H1 (cell line): ENCODE data around the gene ALG6. TPM values are rescaled to one million over a fixed set of nuclear protein-coding genes. Genes with fewer than 3 reads are reported as not detected.

Experiments
- CTCF ChIA-PET: fragments of 300-600 bp; sonication (Branson Sonifier 250); formaldehyde crosslinking; loops from one replicate; lab custom pipeline; 2021; ENCODE audit not compliant: partially characterized antibody; lab: Charles Lee
- POLR2A ChIA-PET: fragments of 300-600 bp; sonication (Branson Sonifier 250); formaldehyde crosslinking; loops from one replicate; lab custom pipeline; 2021; ENCODE audit warnings: inconsistent platforms; ENCODE audit not compliant: partially characterized antibody; lab: Charles Lee
- DNase-seq, 2 experiments: peaks; one replicate each; pipeline versions ENCODE4 v3.0.0 to v3.0.0-alpha.2; 2010 to 2022; ENCODE audit warnings: low spot score in 2 of 2, low read depth in 1 of 2, mixed read lengths in 1 of 2
- FAIRE-seq: peaks from 2 replicates; lab custom pipeline; 2011; peaks lifted over from hg19 to GRCh38; lab: Jason Lieb, UNC
- H2AFZ ChIP-seq: 2 replicates; pipeline ENCODE4 v1.8.1; 2012; ENCODE audit warnings: low read length, inconsistent platforms
- H2AK5ac ChIP-seq: 2 replicates; pipeline ENCODE4 v1.6.1; 2013; ENCODE audit warnings: low read depth, low read length
- H2BK120ac ChIP-seq: replicated peaks from 2 replicates; pipeline ENCODE3; 2013; ENCODE audit warnings: low read depth, low read length, inconsistent platforms
- H2BK12ac ChIP-seq: 2 replicates; pipeline ENCODE4 v1.6.1; 2013; ENCODE audit warnings: low read depth, low read length
- H2BK15ac ChIP-seq: 2 replicates; pipeline ENCODE4 v1.6.1; 2013; ENCODE audit warnings: low read length
- H2BK20ac ChIP-seq: 2 replicates; pipeline ENCODE4 v1.6.1; 2013; ENCODE audit warnings: low read length
- H2BK5ac ChIP-seq: 2 replicates; pipeline ENCODE4 v1.6.1; 2013; ENCODE audit warnings: low read depth, low read length
- H3K14ac ChIP-seq: 2 replicates; pipeline ENCODE4 v1.6.1; 2013; ENCODE audit warnings: inconsistent platforms; ENCODE audit not compliant: insufficient read length
- H3K18ac ChIP-seq: 2 replicates; pipeline ENCODE4 v1.6.1; 2013; ENCODE audit warnings: low read length; ENCODE audit errors: extremely low read depth
- H3K23ac ChIP-seq: 2 replicates; pipeline ENCODE4 v1.6.1; 2013; ENCODE audit warnings: inconsistent platforms; ENCODE audit not compliant: insufficient read length
- H3K23me2 ChIP-seq: 2 replicates; pipeline ENCODE4 v1.6.1; 2013; ENCODE audit warnings: low read depth, low read length
- H3K27ac ChIP-seq: 2 replicates; pipeline ENCODE4 v1.6.1; 2011; ENCODE audit warnings: low read depth, low read length, inconsistent platforms
- H3K27me3 ChIP-seq, 4 experiments: replicated peaks in 1 of 4; 1 replicate in 1 of 4; 2 replicates in 3 of 4; pipeline versions ENCODE4 v1.6.1 to v1.8.1; 2011 to 2013; ENCODE audit warnings: low read length in 3 of 4, mild to moderate bottlenecking in 3 of 4, inconsistent platforms in 2 of 4, mixed read lengths in 2 of 4, moderate library complexity in 1 of 4; ENCODE audit not compliant: control insufficient read depth in 3 of 4, insufficient read depth in 3 of 4; ENCODE audit errors: extremely low read depth in 1 of 4
- H3K36me3 ChIP-seq, 4 experiments: 2 replicates each; pipeline versions ENCODE4 v1.6.1 to v1.8.1; 2011 to 2013; ENCODE audit warnings: mild to moderate bottlenecking in 4 of 4, low read length in 3 of 4, moderate library complexity in 2 of 4, control low read depth in 1 of 4, inconsistent platforms in 1 of 4; ENCODE audit not compliant: insufficient read depth in 4 of 4, control insufficient read depth in 2 of 4
- H3K4ac ChIP-seq: replicated peaks from 2 replicates; pipeline ENCODE3; 2013; ENCODE audit warnings: low read length, low read depth, mixed read lengths, inconsistent platforms; ENCODE audit not compliant: insufficient read length
- H3K4me1 ChIP-seq, 4 experiments: replicated peaks in 1 of 4; 1 replicate in 1 of 4; 2 replicates in 3 of 4; pipeline versions ENCODE4 v1.6.1 to v1.8.1; 2011 to 2013; ENCODE audit warnings: low read length in 3 of 4, inconsistent platforms in 2 of 4, mixed read lengths in 1 of 4; ENCODE audit not compliant: insufficient read depth in 4 of 4, control insufficient read depth in 3 of 4
- H3K4me2 ChIP-seq, 2 experiments: 2 replicates each; pipeline versions ENCODE4 v1.6.1 to v1.8.1; 2011 to 2013; ENCODE audit warnings: low read depth in 2 of 2, low read length in 2 of 2, control low read depth in 1 of 2, inconsistent platforms in 1 of 2, mild to moderate bottlenecking in 1 of 2; ENCODE audit not compliant: insufficient read depth in 1 of 2
- H3K4me3 ChIP-seq, 4 experiments: fragments of 200-600, 300-600 bp in 1 of 4; sonication (generic), shearing (Covaris generic), sonication (Bioruptor Twin) in 1 of 4; 2 replicates each; pipeline versions ENCODE4 v1.5.1 to v1.8.1; 2011 to 2016; ENCODE audit warnings: low read length in 4 of 4, low read depth in 3 of 4, control low read depth in 2 of 4, inconsistent platforms in 2 of 4, mild to moderate bottlenecking in 2 of 4, mixed read lengths in 1 of 4, moderate library complexity in 1 of 4; ENCODE audit not compliant: insufficient read depth in 2 of 4; ENCODE audit errors: extremely low read depth in 1 of 4
- H3K56ac ChIP-seq: replicated peaks from 2 replicates; pipeline ENCODE3; 2013; ENCODE audit warnings: low read depth, mild to moderate bottlenecking, mixed read lengths, low read length, inconsistent platforms; ENCODE audit not compliant: insufficient read length
- H3K79me1 ChIP-seq: 2 replicates; pipeline ENCODE4 v1.6.1; 2013; ENCODE audit warnings: low read depth, low read length, control low read depth
- H3K79me2 ChIP-seq, 2 experiments: 2 replicates each; pipeline versions ENCODE4 v1.6.1 to v1.8.1; 2012 to 2013; ENCODE audit warnings: low read length in 2 of 2, mild to moderate bottlenecking in 2 of 2, inconsistent platforms in 1 of 2; ENCODE audit not compliant: insufficient read depth in 2 of 2, control insufficient read depth in 1 of 2
- H3K9ac ChIP-seq, 4 experiments: replicated peaks in 1 of 4; 1 replicate in 1 of 4; 2 replicates in 3 of 4; pipeline versions ENCODE4 v1.6.1 to v1.8.1; 2011 to 2013; ENCODE audit warnings: low read depth in 3 of 4, low read length in 3 of 4, control low read depth in 2 of 4, mild to moderate bottlenecking in 2 of 4, moderate library complexity in 2 of 4, inconsistent platforms in 1 of 4; ENCODE audit errors: extremely low read depth in 1 of 4
- H3K9me3 ChIP-seq, 2 experiments: 2 replicates each; pipeline versions ENCODE4 v1.6.1 to v1.8.1; 2012 to 2013; ENCODE audit warnings: mild to moderate bottlenecking in 2 of 2, moderate library complexity in 2 of 2, control low read depth in 1 of 2, inconsistent platforms in 1 of 2, low read depth in 1 of 2, low read length in 1 of 2, mixed read lengths in 1 of 2; ENCODE audit not compliant: insufficient read depth in 2 of 2
- H4K20me1 ChIP-seq, 2 experiments: replicated peaks in 1 of 2; 2 replicates each; pipeline versions ENCODE3 to v1.8.1; 2011 to 2013; ENCODE audit warnings: inconsistent platforms in 2 of 2, low read length in 2 of 2, mild to moderate bottlenecking in 1 of 2; ENCODE audit not compliant: insufficient read depth in 2 of 2, control insufficient read depth in 1 of 2
- H4K5ac ChIP-seq: 2 replicates; pipeline ENCODE4 v1.6.1; 2013; ENCODE audit warnings: low read length, low read depth, mixed read lengths, inconsistent platforms; ENCODE audit not compliant: insufficient read length
- H4K8ac ChIP-seq: 2 replicates; pipeline ENCODE4 v1.8.0; 2013; ENCODE audit warnings: mild to moderate bottlenecking, moderate library complexity, low read length, inconsistent platforms; ENCODE audit not compliant: insufficient read depth; ENCODE audit errors: extremely low read depth
- H4K91ac ChIP-seq: replicated peaks from 2 replicates; pipeline ENCODE3; 2013; ENCODE audit warnings: low read length, mixed read lengths, inconsistent platforms; ENCODE audit not compliant: insufficient read length
- BACH1 ChIP-seq: IDR thresholded peaks from 2 replicates; pipeline ENCODE4 v1.6.1; 2012; ENCODE audit warnings: low read length, improper control_type of control experiment
- CBX5 ChIP-seq: fragments of 300-800, 300-1000 bp; sonication (generic); IDR thresholded peaks from 2 replicates; pipeline ENCODE4 v1.7.1; 2016; ENCODE audit warnings: antibody characterized with exemption, low read length, low read depth
- CREB1 ChIP-seq: IDR thresholded peaks from 2 replicates; pipeline ENCODE4 v1.6.1; 2012; ENCODE audit warnings: inconsistent platforms
- CTCF ChIP-seq, 3 experiments: IDR thresholded peaks; 1 replicate in 2 of 3; 2 replicates in 1 of 3; pipeline versions ENCODE4 v1.5.1 to v1.6.1; 2011; ENCODE audit warnings: low read length in 3 of 3, mild to moderate bottlenecking in 3 of 3, inconsistent platforms in 2 of 3, low read depth in 1 of 3, moderate library complexity in 1 of 3; ENCODE audit not compliant: insufficient read depth in 1 of 3; ENCODE audit errors: control extremely low read depth in 1 of 3
- FOSL1 ChIP-seq: IDR thresholded peaks from 2 replicates; pipeline ENCODE4 v1.6.1; 2011; ENCODE audit warnings: mild to moderate bottlenecking, low read depth, low read length, moderate library complexity; ENCODE audit not compliant: insufficient read depth
- GTF2F1 ChIP-seq: IDR thresholded peaks from 2 replicates; pipeline ENCODE4 v1.6.1; 2012; ENCODE audit warnings: low read depth, low read length, improper control_type of control experiment, borderline replicate concordance
- POLR2A ChIP-seq, 2 experiments: IDR thresholded peaks; 1 replicate in 1 of 2; 2 replicates in 1 of 2; pipeline ENCODE4 v1.6.1; 2011; ENCODE audit warnings: low read depth in 2 of 2, low read length in 2 of 2, mild to moderate bottlenecking in 2 of 2; ENCODE audit errors: control extremely low read depth in 1 of 2
- RFX5 ChIP-seq: IDR thresholded peaks from 2 replicates; pipeline ENCODE4 v1.6.1; 2011; ENCODE audit warnings: low read depth, low read length, improper control_type of control experiment, borderline replicate concordance
- RNF2 ChIP-seq: fragments of 200-900, 300-1000 bp; sonication (generic); IDR thresholded peaks from 2 replicates; pipeline ENCODE4 v1.7.1; 2016; ENCODE audit warnings: borderline replicate concordance, low read depth, mild to moderate bottlenecking, antibody characterized with exemption, low read length; ENCODE audit not compliant: poor library complexity, severe bottlenecking; ENCODE audit errors: missing control alignments
- SIN3A ChIP-seq, 2 experiments: IDR thresholded peaks in 1 of 2; conservative IDR thresholded peaks in 1 of 2; 2 replicates each; pipeline ENCODE4 v1.6.1; 2011 to 2012; ENCODE audit warnings: low read length in 2 of 2, improper control_type of control experiment in 1 of 2, low read depth in 1 of 2, mild to moderate bottlenecking in 1 of 2
- SP4 ChIP-seq: IDR thresholded peaks from 2 replicates; pipeline ENCODE4 v1.6.1; 2012; ENCODE audit warnings: low read length, inconsistent platforms
- WGBS, 2 experiments: shearing (Covaris generic) in 1 of 2; methylation state at CpG; one replicate each; pipeline versions ENCODE4 v1.1.6 to v1.1.7; 2013 to 2015; ENCODE audit warnings: low lambda C conversion rate in 2 of 2, mixed read lengths in 2 of 2, inconsistent platforms in 1 of 2, low coverage in 1 of 2, missing lambda C conversion rate in 1 of 2; ENCODE audit not compliant: insufficient replicate concordance in 2 of 2, insufficient coverage in 1 of 2, insufficient read length in 1 of 2; ENCODE audit errors: extremely low coverage in 1 of 2, missing lambda C conversion rate in 1 of 2; 5-methylcytosine and 5-hydroxymethylcytosine counted together
- polyA plus RNA-seq, 7 experiments: library from polyadenylated mRNA; depleted of rRNA in 3 of 7; stranded (reverse) in 5 of 7; unstranded in 2 of 7; fragments of >200 nt in 5 of 7; fragments of 200-250 nt in 2 of 7; gene quantifications; 1 replicate in 5 of 7; 2 replicates in 1 of 7; 4 replicates in 1 of 7; pipeline versions ENCODE4 v1.2.1 to v1.2.3, GENCODE V29; 2011 to 2013; ENCODE audit warnings: missing spikeins in 2 of 7, mixed read lengths in 2 of 7
- total RNA-seq: library from RNA; stranded (reverse); fragmentation: NEBNext Ultra II Directional; extraction: Animal tissue kit (Norgen Biotek cat#: 25700); gene quantifications from 2 replicates; pipeline ENCODE4 v1.2.1, GENCODE V29; 2021

The ALG6 gene
- total and polyA plus RNA-seq, 2 of the 8 experiments (the other 6 are each of a cell fraction or from before 2014, with no cell fraction given) = 17.8 to 26.8 TPM

DNA sequence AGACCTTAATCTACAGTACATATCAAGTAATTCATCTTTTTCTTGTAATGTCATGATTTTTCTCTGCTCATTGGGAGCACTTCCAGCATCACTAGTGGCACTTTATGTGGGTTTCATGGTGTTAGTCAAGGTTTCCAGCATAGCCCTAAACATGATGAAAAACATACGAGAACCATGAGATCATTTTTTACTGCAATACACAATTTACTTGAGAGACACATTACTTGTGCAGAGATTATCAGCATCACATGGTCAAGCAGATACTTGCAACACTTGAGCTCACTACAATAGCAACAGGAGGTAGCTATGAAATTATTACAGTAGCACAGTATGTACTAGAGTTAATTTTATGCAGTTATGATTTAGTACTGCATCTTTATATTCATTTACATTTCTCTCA lies 119.2 kb downstream of the ALG6 start:
- POLR2A ChIA-PET = interaction anchor here (1.1 kb wide), 1 partner anchor 10 kb away, joined by 3 read pairs; no protein-coding TSS in a partner anchor
- Histone ChIP-seq H2BK5ac (no peak overlapping the region), H3K18ac (no peak overlapping the region), H3K27ac (no peak overlapping the region), H3K23ac (no peak overlapping the region), H2AFZ (no peak overlapping the region), H3K36me3 (no peaks in the 10 kb centered on the region), H3K27me3 (no peaks in the 10 kb centered on the region), H2BK12ac (no peak overlapping the region), H4K20me1 (no peaks in the 10 kb centered on the region), H3K23me2 (no peaks in the 10 kb centered on the region), H3K4ac (no peak overlapping the region), H2BK120ac (no peak overlapping the region), H3K79me1 (no peaks in the 10 kb centered on the region), H4K5ac (no peak overlapping the region), H3K4me3 (no peak overlapping the region), H4K91ac (no peak overlapping the region), H3K14ac (no peak overlapping the region), H3K4me2 (no peak overlapping the region), H3K9me3 (no peaks in the 10 kb centered on the region), H2BK20ac (no peak overlapping the region), H3K79me2 (no peaks in the 10 kb centered on the region), H3K9ac (no peak overlapping the region), H3K56ac (no peak overlapping the region), H3K4me1 (no peaks in the 10 kb centered on the region), H2BK15ac (no peak overlapping the region), H2AK5ac (no peak overlapping the region), H4K8ac (no peak overlapping the region)
- 81% methylated on average over 1 of the region's 1 CpG; no CpG with 5 or more reads in 1 of the 2 experiments for WGBS, 2 experiments
- no peak for DNase-seq
- no peak for FAIRE-seq
- CTCF ChIA-PET = no interaction called here
- no peak for TF ChIP-seq SP4
- no peak for TF ChIP-seq FOSL1
- no peak for TF ChIP-seq RNF2
- no peak for TF ChIP-seq CTCF (IDR thresholded peaks at IDR 0.05; ENCODE audit: control extremely low read depth in 1 of 3, insufficient read depth in 1 of 3, low read depth in 1 of 3, low read length in 3 of 3)
- TF ChIP-seq GTF2F1 = no peak
- no peak for TF ChIP-seq POLR2A (IDR thresholded peaks at IDR 0.05; ENCODE audit: control extremely low read depth in 1 of 2, low read depth in 2 of 2, low read length in 2 of 2)
- TF ChIP-seq SIN3A (conservative IDR thresholded peaks at IDR 0.05 in 1 of 2, IDR thresholded peaks at IDR 0.05 in 1 of 2; ENCODE audit: low read depth in 1 of 2, low read length in 2 of 2) = no peak
- no peak for TF ChIP-seq CREB1
- no peak for TF ChIP-seq BACH1
- no peak for TF ChIP-seq CBX5
- TF ChIP-seq RFX5 = no peak
